ENCODE measurements around the gene AGO1.

Gene AGO1
- total RNA-seq = 54.9 to 57.4 reads per million in 2 donors

GRCh38 chr1:35882945-35883634, at the start of gene AGO1:
TSS of gene AGO1 (plus strand) at chr1:35883209. CDS start at chr1:35883422, 213 bp downstream.
- peak; percentile 95 to 97 (median 96) for DNase-seq

- no peak for DNase-seq
Measured at GRCh38 chr1:35833395-35833794, 49.6 kb upstream of the AGO1 start.

GRCh38 chr1:35834218-35834617, 48.8 kb upstream of the AGO1 start:
- no peak for DNase-seq

- no peak for DNase-seq
Measured at GRCh38 chr1:35835398-35835797, 47.6 kb upstream of the AGO1 start.

GRCh38 chr1:35836734-35837133, 46.3 kb upstream of the AGO1 start:
- no peak for DNase-seq

GRCh38 chr1:35838693-35839245, 44.2 kb upstream of the AGO1 start:
- DNase-seq = no peak

GRCh38 chr1:35844826-35845225, 38.2 kb upstream of the AGO1 start:
- no peak for DNase-seq

- no peak for DNase-seq
Measured at GRCh38 chr1:35845766-35846165, 37.2 kb upstream of the AGO1 start.

GRCh38 chr1:35847935-35848565, 35.0 kb upstream of the AGO1 start:
- DNase-seq = no peak

GRCh38 chr1:35850051-35850450, 33.0 kb upstream of the AGO1 start:
- DNase-seq = no peak

GRCh38 chr1:35850716-35851115, 32.3 kb upstream of the AGO1 start:
- DNase-seq = no peak

GRCh38 chr1:35851132-35851869, 31.7 kb upstream of the AGO1 start:
- DNase-seq = no peak

GRCh38 chr1:35852241-35852640, 30.8 kb upstream of the AGO1 start:
- DNase-seq = no peak

- DNase-seq = peak in 1 of 5 experiments; percentile 2
Measured at GRCh38 chr1:35854989-35855700, 27.9 kb upstream of the AGO1 start.

- no peak for DNase-seq
Measured at GRCh38 chr1:35856964-35857363, 26.0 kb upstream of the AGO1 start.

- peak in 1 of 5 experiments; percentile 11 for DNase-seq
Measured at GRCh38 chr1:35857830-35858229, 25.2 kb upstream of the AGO1 start.

- DNase-seq = no peak
Measured at GRCh38 chr1:35860696-35861095, 22.3 kb upstream of the AGO1 start.

GRCh38 chr1:35863136-35863535, 19.9 kb upstream of the AGO1 start:
- no peak for DNase-seq

GRCh38 chr1:35863881-35864625, 19.0 kb upstream of the AGO1 start:
- DNase-seq = no peak

GRCh38 chr1:35864813-35865212, 18.2 kb upstream of the AGO1 start:
- no peak for DNase-seq

- no peak for DNase-seq
Measured at GRCh38 chr1:35866991-35867390, 16.0 kb upstream of the AGO1 start.
